ENCODE data around the gene TCF4.

TCF4 gene

DNA sequence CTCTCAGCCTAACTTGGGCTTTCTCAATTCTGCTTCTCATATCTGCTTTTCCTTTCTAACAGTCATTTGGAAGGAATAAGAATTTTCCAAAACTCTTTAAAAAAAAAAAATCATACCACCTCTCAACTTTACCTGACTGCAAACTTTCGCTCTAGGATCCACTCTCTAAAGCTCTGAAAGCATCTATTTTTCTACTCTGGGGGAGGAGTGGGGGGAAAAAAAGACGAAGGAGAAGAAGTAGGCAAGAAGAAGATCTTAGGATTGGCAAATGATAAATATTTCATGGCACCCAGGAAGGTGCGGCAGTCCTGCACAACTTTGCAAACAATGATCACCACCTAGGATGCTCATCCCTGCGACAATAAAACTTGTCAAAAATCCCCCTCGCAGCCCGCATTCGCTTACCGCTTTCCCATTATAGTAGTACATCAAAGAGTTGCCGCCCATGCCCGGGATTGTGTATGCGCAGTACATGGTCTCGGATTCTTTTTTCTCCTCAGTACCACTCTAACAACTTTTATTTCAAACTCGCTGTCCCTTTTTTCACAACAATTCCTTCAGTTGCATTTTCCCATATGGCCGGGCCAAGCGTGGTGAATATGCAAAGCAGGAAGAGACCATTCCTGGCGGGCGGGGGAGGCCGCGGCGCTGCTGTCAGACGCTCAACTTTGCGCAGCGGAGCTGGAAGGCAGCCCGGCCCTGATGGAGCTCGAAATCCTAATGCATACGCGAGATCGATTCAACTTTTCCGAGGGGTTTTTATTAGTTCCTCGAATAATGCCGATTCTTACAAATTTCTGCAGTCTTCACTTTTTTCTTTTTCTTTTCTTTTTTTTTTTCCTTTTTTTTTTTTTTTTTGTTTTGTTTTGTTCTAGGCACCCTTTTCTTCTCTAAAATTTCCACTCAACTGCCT lies 266.5 kb downstream of the TCF4 start (continued):
- TF ChIP-seq ZBTB8A (tag by site-specific recombination; IDR thresholded peaks at IDR 0.05) (no peak), ZNF521 (tag by site-specific recombination; IDR thresholded peaks at IDR 0.05) (no peak), ZFHX2 (tag by site-specific recombination; conservative IDR thresholded peaks at IDR 0.05) (no peak), PRDM1 (tag by site-specific recombination; IDR thresholded peaks at IDR 0.05) (peak; percentile 57; the same call in 1 of the 2 replicates), ZNF580 (tag by site-specific recombination; IDR thresholded peaks at IDR 0.05) (no peak), SETDB1 (IDR thresholded peaks at IDR 0.05; ENCODE audit: insufficient read length, low read length) (no peak), REPIN1 (tag by site-specific recombination; IDR thresholded peaks at IDR 0.05; ENCODE audit: low read depth) (no peak), ZFP3 (tag by site-specific recombination; IDR thresholded peaks at IDR 0.05; ENCODE audit: low read depth) (no peak), ZNF596 (tag by site-specific recombination; IDR thresholded peaks at IDR 0.05) (no peak), ZNF704 (tag by site-specific recombination; IDR thresholded peaks at IDR 0.05) (no peak), SALL2 (tag by site-specific recombination; IDR thresholded peaks at IDR 0.05; ENCODE audit: borderline replicate concordance) (no peak), ZSCAN30 (tag by site-specific recombination; IDR thresholded peaks at IDR 0.05) (peak; percentile 81), GLI2 (tag by site-specific recombination; IDR thresholded peaks at IDR 0.05; ENCODE audit: borderline replicate concordance, low read depth) (no peak), ZNF133 (tag by site-specific recombination; IDR thresholded peaks at IDR 0.05) (no peak), ZNF335 (tag by site-specific recombination; conservative IDR thresholded peaks at IDR 0.05) (peak; percentile 94), ZNF341 (tag by site-specific recombination; IDR thresholded peaks at IDR 0.05; ENCODE audit: low read depth) (0 out of 2 replicates have a peak, but pooled peaks have one; percentile 9), ZNF37A (tag by site-specific recombination; IDR thresholded peaks at IDR 0.05) (no peak), ZBTB11 (tag by site-specific recombination; conservative IDR thresholded peaks at IDR 0.05; ENCODE audit: low read depth) (no peak; the same call in 1 of the 2 replicates), SP7 (tag by site-specific recombination; IDR thresholded peaks at IDR 0.05) (0 out of 2 replicates have a peak, but pooled peaks have one; percentile 10), ZNF529 (tag by site-specific recombination; IDR thresholded peaks at IDR 0.05; ENCODE audit: insufficient replicate concordance) (no peak), ZNF184 (tag by site-specific recombination; IDR thresholded peaks at IDR 0.05) (no peak), ZNF654 (tag by site-specific recombination; IDR thresholded peaks at IDR 0.05; ENCODE audit: low read depth) (no peak), ZNF146 (tag by site-specific recombination; IDR thresholded peaks at IDR 0.05) (no peak), ZNF18 (tag by site-specific recombination; IDR thresholded peaks at IDR 0.05) (no peak), ZNF548 (tag by site-specific recombination; IDR thresholded peaks at IDR 0.05) (no peak), CTCF (tag by site-specific recombination; IDR thresholded peaks at IDR 0.05) (no peak), ZNF16 (tag by site-specific recombination; IDR thresholded peaks at IDR 0.05; ENCODE audit: low read depth) (no peak), ZNF169 (tag by site-specific recombination; IDR thresholded peaks at IDR 0.05) (no peak)
- TF ChIP-seq, protein P1, sequence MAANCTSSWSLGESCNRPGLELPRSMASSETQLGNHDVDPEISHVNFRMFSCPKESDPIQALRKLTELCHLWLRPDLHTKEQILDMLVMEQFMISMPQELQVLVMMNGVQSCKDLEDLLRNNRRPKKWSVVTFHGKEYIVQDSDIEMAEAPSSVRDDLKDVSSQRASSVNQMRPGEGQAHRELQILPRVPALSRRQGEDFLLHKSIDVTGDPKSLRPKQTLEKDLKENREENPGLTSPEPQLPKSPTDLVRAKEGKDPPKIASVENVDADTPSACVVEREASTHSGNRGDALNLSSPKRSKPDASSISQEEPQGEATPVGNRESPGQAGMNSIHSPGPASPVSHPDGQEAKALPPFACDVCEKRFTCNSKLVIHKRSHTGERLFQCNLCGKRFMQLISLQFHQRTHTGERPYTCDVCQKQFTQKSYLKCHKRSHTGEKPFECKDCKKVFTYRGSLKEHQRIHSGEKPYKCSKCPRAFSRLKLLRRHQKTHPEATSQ (tag by site-specific recombination; IDR thresholded peaks at IDR 0.05) = no peak
